ENCODE data around the gene ABHD8. TPM values are rescaled to one million over a fixed set of nuclear protein-coding genes. Genes with fewer than 3 reads are reported as not detected.

The ABHD8 gene
- total RNA-seq, 2 donors from 2014 or later, result 11.8 to 15.8 TPM

- TF ChIP-seq CTCF (IDR thresholded peaks at IDR 0.05), result no peak
- Histone ChIP-seq H3K36me3 (peaks cover 25% of the 10 kb centered on the region), H3K4me1 (peaks cover 0 to 20% of the 10 kb centered on the region in 2 donors), H3K27ac (no peak overlapping the region), H3K4me3 (no peak overlapping the region), H3K9me3 (no peaks in the 10 kb centered on the region), H3K27me3 (no peaks in the 10 kb centered on the region)
- no peak for DNase-seq (ENCODE audit: low spot score)
These were observed 18.6 kb upstream of the ABHD8 start for GRCh38 chr19:17321655-17322489.

GRCh38 chr19:17320435-17320834 lies 17.2 kb upstream of the ABHD8 start:
- Histone ChIP-seq H3K4me1 (peaks cover 0 to 14% of the 10 kb centered on the region in 2 donors), H3K9me3 (no peaks in the 10 kb centered on the region), H3K36me3 (peaks cover 34% of the 10 kb centered on the region), H3K4me3 (no peak overlapping the region), H3K27me3 (no peaks in the 10 kb centered on the region), H3K27ac (no peak overlapping the region)
- TF ChIP-seq CTCF (IDR thresholded peaks at IDR 0.05), result no peak
- no peak for DNase-seq (ENCODE audit: low spot score)

DNA sequence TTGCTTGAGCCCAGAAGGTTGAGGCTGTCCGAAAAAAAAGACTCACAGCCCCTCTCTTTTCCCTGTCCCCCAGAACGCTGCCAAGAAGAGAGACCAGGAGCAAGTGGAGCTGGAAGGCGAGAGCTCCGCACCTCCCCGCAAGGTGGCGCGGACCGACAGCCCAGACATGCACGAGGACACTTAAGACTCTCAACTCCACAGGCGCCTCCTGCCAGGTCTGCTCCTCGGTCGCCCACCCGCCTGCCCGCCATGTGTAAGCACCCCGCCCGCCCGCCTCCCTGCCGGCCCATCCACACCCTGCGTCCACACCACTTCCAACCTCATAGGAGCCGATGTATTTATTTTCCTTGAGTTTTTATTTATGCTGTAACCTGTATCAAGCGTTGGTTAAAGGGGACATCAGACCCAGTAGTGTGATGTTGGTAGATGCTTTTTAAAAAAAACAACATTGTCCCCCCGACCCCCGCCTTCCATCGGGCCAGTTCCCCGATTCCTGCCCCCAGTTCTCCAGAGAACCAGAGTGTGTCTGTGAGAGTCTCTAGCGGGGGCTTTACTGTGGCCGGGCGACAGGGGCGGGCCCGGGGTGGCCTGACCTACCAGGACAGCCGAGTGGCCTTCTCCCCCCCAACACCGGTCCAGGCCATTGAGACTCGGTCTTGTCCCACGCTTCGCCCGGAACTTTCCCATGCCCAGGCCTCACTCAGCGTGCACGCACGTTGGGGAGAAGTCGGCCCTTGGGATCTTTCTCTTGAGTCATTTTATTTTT lies 16.4 kb upstream of the ABHD8 start:
- H3K9me3 ChIP-seq, result no peaks in the 10 kb centered on the region
- no peak for TF ChIP-seq CTCF (IDR thresholded peaks at IDR 0.05)
- H3K4me1 ChIP-seq, result peaks cover 0 to 8% of the 10 kb centered on the region in 2 donors
- no peak for DNase-seq (ENCODE audit: low spot score)
- H3K36me3 ChIP-seq, result peaks cover 37% of the 10 kb centered on the region
- H3K4me3 ChIP-seq, result no peak overlapping the region
- H3K27ac ChIP-seq, result no peak overlapping the region
- no peaks in the 10 kb centered on the region for H3K27me3 ChIP-seq

GRCh38 chr19:17318966-17319365 lies 15.7 kb upstream of the ABHD8 start:
- TF ChIP-seq CTCF (IDR thresholded peaks at IDR 0.05), result no peak
- no peaks in the 10 kb centered on the region for H3K27me3 ChIP-seq
- no peaks in the 10 kb centered on the region for H3K9me3 ChIP-seq
- peaks cover 44% of the 10 kb centered on the region for H3K36me3 ChIP-seq
- no peak overlapping the region for H3K4me3 ChIP-seq
- no peak overlapping the region for H3K27ac ChIP-seq
- peaks cover 0 to 8% of the 10 kb centered on the region in 2 donors for H3K4me1 ChIP-seq
- DNase-seq (ENCODE audit: low spot score), result no peak

- TF ChIP-seq CTCF (IDR thresholded peaks at IDR 0.05), result no peak
- no peak overlapping the region for H3K27ac ChIP-seq
- no peaks in the 10 kb centered on the region for H3K9me3 ChIP-seq
- peaks cover 0 to 26% of the 10 kb centered on the region in 2 donors for H3K4me1 ChIP-seq
- peaks cover 19% of the 10 kb centered on the region for H3K36me3 ChIP-seq
- no peak for DNase-seq (ENCODE audit: low spot score)
- no peak overlapping the region for H3K4me3 ChIP-seq
- H3K27me3 ChIP-seq, result no peaks in the 10 kb centered on the region
These were observed 10.9 kb upstream of the ABHD8 start for GRCh38 chr19:17314007-17314593.
